ENCODE data around the gene SEPTIN5. TPM values are rescaled to one million over a fixed set of nuclear protein-coding genes. Genes with fewer than 3 reads are reported as not detected.

SEPTIN5 gene
- total RNA-seq, 1 donor from 2014 or later = 5.0 TPM

DNA sequence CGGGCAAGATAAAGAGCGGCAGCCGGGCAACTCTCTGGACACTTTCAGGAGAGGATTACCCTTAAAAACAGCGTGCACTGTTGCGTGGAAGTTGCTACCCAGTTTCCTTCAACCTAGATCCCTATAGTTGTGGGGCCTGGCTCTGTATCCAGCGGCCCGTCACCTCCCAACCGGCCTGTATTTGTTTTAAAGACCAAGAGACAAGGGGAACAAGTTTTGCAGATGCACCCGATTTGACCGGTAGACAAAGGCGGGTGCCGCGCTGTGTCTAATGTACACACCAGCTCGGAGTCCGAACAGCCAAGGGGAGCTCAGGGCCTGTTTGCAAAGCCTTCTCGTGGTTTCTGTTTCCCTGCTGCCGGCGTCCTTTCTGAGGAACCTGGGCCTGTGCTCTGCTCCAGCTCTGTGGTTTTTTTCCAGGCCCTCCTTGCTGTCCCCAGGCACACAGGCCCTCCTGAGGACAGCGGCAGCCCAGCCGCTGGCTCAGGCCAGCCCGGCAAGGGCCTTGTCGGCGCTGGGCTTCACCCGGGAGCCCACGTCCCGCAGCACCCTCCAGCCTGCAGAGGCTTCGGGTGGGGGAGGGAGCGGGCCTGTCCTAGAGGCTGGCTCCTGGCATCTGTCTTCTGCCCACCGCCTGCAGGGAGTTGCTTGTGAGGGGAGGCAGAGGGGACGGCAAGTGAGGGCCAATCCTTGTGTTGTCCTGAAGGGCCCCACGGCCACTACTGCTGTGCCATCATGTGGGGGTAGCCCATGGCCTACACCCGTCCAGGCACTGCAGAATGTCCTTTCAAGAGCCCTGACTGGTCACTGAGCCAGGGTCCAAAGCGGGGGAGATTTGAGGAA is 47.6 kb downstream of the SEPTIN5 start:
- no peaks in the 10 kb centered on the region for H3K36me3 ChIP-seq
- H3K27ac Mint-ChIP-seq = no peak overlapping the region
- H2AFZ ChIP-seq (replicated peaks) = peak overlapping the region; percentile 42
- peaks cover 69% of the 10 kb centered on the region for H3K27me3 Mint-ChIP-seq (ENCODE audit: insufficient read depth, low read depth)
- H3K9me3 ChIP-seq (ENCODE audit: low read depth) = no peaks in the 10 kb centered on the region
- peaks cover 3% of the 10 kb centered on the region for H3K9me3 Mint-ChIP-seq
- peaks cover 99% of the 10 kb centered on the region for H3K27me3 ChIP-seq
- H3K27ac ChIP-seq = no peak overlapping the region
- no peaks in the 10 kb centered on the region for H3K36me3 Mint-ChIP-seq
- H3K9ac ChIP-seq = no peak overlapping the region
- peak overlapping the region; percentile 81 for H3K4me3 Mint-ChIP-seq
- peaks cover 21% of the 10 kb centered on the region for H3K4me1 ChIP-seq
- peak; percentile 100 for TF ChIP-seq EZH2 (IDR thresholded peaks at IDR 0.05)
- no peak for TF ChIP-seq CTCF (IDR thresholded peaks at IDR 0.05)
- TF ChIP-seq EZH2phosphoT487 (IDR thresholded peaks at IDR 0.05) = peak; percentile 100
- no peaks in the 10 kb centered on the region for H3K79me2 ChIP-seq (ENCODE audit: low read depth)
- H3K4me1 Mint-ChIP-seq = peaks cover 22% of the 10 kb centered on the region
- H3F3A ChIP-seq (ENCODE audit: low read depth) = peaks cover 38% of the 10 kb centered on the region
- peaks cover 83% of the 10 kb centered on the region for H4K20me1 ChIP-seq (ENCODE audit: low read depth)
- peak overlapping the region; percentile 71 for H3K4me2 ChIP-seq
- peak; percentile 61 for DNase-seq (ENCODE audit: low spot score)
- H3K4me3 ChIP-seq = no peak overlapping the region

DNA sequence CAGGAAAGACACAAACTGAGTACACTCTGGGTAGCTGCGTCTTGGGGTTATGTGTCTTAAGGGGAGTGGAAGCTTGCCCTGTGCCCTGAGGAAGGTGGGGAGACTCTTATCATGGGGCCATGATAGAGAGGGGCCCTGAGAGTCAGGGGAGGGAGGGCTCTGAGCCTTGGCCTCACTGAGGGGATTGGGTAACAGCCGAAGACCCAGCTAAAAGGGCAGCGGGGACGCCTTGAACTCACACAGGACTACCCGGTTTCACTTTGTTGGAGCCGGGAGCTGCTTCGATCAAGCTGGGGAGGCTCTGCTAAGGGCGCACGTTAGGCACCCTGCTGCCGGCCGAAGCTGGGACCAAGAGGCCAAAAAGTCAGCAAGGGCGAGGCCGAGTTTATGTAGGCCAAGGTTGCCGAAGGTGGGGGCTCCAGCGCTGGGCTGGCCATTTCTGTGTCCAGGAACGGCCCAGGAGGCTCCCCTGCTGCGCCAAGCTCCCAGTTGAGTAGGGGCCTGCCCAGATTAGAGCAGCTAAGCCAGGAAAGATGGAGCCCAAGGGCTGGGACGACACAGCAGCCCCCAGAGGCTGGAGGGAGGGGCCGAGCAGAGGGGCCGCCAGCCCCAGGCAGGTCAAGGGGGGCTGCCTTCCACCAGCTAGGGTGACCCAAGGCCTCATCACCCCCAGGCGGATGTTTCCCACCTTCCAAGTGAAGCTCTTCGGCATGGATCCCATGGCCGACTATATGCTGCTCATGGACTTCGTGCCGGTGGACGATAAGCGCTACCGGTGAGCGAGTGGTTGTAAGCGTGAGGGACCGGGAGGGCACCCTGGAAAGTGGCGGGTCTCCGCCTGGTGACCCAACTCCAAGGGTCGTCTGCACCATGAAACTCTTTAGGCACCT is 48.5 kb downstream of the SEPTIN5 start:
- Histone ChIP-seq H4K20me1 (ENCODE audit: low read depth) (peaks cover 83% of the 10 kb centered on the region), H3K27ac (no peak overlapping the region), H3K27me3 (peaks cover 99% of the 10 kb centered on the region), H3K9me3 (ENCODE audit: low read depth) (no peaks in the 10 kb centered on the region), H3K4me3 (no peak overlapping the region), H3F3A (ENCODE audit: low read depth) (peaks cover 43% of the 10 kb centered on the region), H3K4me1 (peaks cover 19% of the 10 kb centered on the region), H3K4me2 (no peak overlapping the region), H3K79me2 (ENCODE audit: low read depth) (no peaks in the 10 kb centered on the region), H2AFZ (replicated peaks) (no peak overlapping the region), H3K9ac (no peak overlapping the region), H3K36me3 (no peaks in the 10 kb centered on the region)
- no peak for DNase-seq (ENCODE audit: low spot score)
- H3K4me3 Mint-ChIP-seq = no peak overlapping the region
- no peaks in the 10 kb centered on the region for H3K36me3 Mint-ChIP-seq
- H3K4me1 Mint-ChIP-seq = peaks cover 20% of the 10 kb centered on the region
- TF ChIP-seq CTCF (IDR thresholded peaks at IDR 0.05) (no peak), EZH2 (IDR thresholded peaks at IDR 0.05) (no peak), EZH2phosphoT487 (IDR thresholded peaks at IDR 0.05) (no peak)
- H3K27ac Mint-ChIP-seq = no peak overlapping the region
- H3K9me3 Mint-ChIP-seq = peaks cover 3% of the 10 kb centered on the region
- H3K27me3 Mint-ChIP-seq (ENCODE audit: insufficient read depth, low read depth) = peaks cover 69% of the 10 kb centered on the region

- Mint-ChIP-seq H3K4me1 (peaks cover 23% of the 10 kb centered on the region), H3K36me3 (no peaks in the 10 kb centered on the region), H3K27ac (no peak overlapping the region), H3K9me3 (peaks cover 3% of the 10 kb centered on the region), H3K4me3 (no peak overlapping the region), H3K27me3 (ENCODE audit: insufficient read depth, low read depth) (peaks cover 71% of the 10 kb centered on the region)
- Histone ChIP-seq H3K79me2 (ENCODE audit: low read depth) (no peaks in the 10 kb centered on the region), H3K9ac (no peak overlapping the region), H3K4me2 (no peak overlapping the region), H3K4me3 (no peak overlapping the region), H4K20me1 (ENCODE audit: low read depth) (peaks cover 81% of the 10 kb centered on the region), H3K36me3 (no peaks in the 10 kb centered on the region), H2AFZ (replicated peaks) (no peak overlapping the region), H3K27me3 (peaks cover 99% of the 10 kb centered on the region), H3K9me3 (ENCODE audit: low read depth) (no peaks in the 10 kb centered on the region), H3K27ac (no peak overlapping the region), H3F3A (ENCODE audit: low read depth) (peaks cover 37% of the 10 kb centered on the region), H3K4me1 (peaks cover 17% of the 10 kb centered on the region)
- no peak for DNase-seq (ENCODE audit: low spot score)
- no peak for TF ChIP-seq EZH2phosphoT487 (IDR thresholded peaks at IDR 0.05)
- no peak for TF ChIP-seq CTCF (IDR thresholded peaks at IDR 0.05)
- peak; percentile 35 for TF ChIP-seq EZH2 (IDR thresholded peaks at IDR 0.05)
These were observed 49.4 kb downstream of the SEPTIN5 start for GRCh38 chr22:19763458-19764298.
